NOMO-1 (cell line): Measurements from ENCODE around the gene PGA5.
"Not testable (repeated sequence)": the region's sequence is repeated elsewhere in the genome, so short reads cannot be mapped to it uniquely, and the experiment has no call there.

Source experiments
- DNase-seq, 2 experiments: peaks; one replicate each; lab custom pipeline; 2025; ENCODE audit not compliant: unreplicated experiment in 2 of 2; lab: John Stamatoyannopoulos, UW

Gene PGA5

GRCh38 chr11:61240875-61241274 lies at the start of gene PGA5:
PGA5 (plus strand) TSS chr11:61241175; CDS start chr11:61241227, 52 bp downstream.
- DNase-seq = not testable (repeated sequence)

- DNase-seq = no peak
Measured at GRCh38 chr11:61193596-61193995, 47.4 kb upstream of the PGA5 start.

GRCh38 chr11:61194169-61194671 lies 46.8 kb upstream of the PGA5 start:
- DNase-seq = no peak

GRCh38 chr11:61194981-61195695 lies 45.8 kb upstream of the PGA5 start:
- no peak for DNase-seq

- DNase-seq = no peak
Measured at GRCh38 chr11:61195719-61196118, 45.3 kb upstream of the PGA5 start.

- no peak for DNase-seq
Measured at GRCh38 chr11:61198361-61198760, 42.6 kb upstream of the PGA5 start.

GRCh38 chr11:61198948-61199523 lies 41.9 kb upstream of the PGA5 start:
- no peak for DNase-seq

- no peak for DNase-seq
Measured at GRCh38 chr11:61201476-61201875, 39.5 kb upstream of the PGA5 start.

- not testable (repeated sequence) for DNase-seq
Measured at GRCh38 chr11:61202950-61203746, 37.8 kb upstream of the PGA5 start, which contains the start of gene PGA3. PGA3 (plus strand) TSS chr11:61203515; CDS start chr11:61203565, 50 bp downstream.

GRCh38 chr11:61203873-61204272 lies 37.1 kb upstream of the PGA5 start:
- not testable (repeated sequence) for DNase-seq

- DNase-seq = not testable (repeated sequence)
Measured at GRCh38 chr11:61204502-61205059, 36.4 kb upstream of the PGA5 start.

GRCh38 chr11:61207636-61208310 lies 33.2 kb upstream of the PGA5 start:
- not testable (repeated sequence) for DNase-seq

- not testable (repeated sequence) for DNase-seq
Measured at GRCh38 chr11:61210629-61211028, 30.3 kb upstream of the PGA5 start.

- not testable (repeated sequence) for DNase-seq
Measured at GRCh38 chr11:61211327-61211952, 29.5 kb upstream of the PGA5 start.

GRCh38 chr11:61212202-61212601 lies 28.8 kb upstream of the PGA5 start:
- DNase-seq = not testable (repeated sequence)

GRCh38 chr11:61213711-61214324 lies 27.2 kb upstream of the PGA5 start:
- DNase-seq = not testable (repeated sequence)

GRCh38 chr11:61218306-61218705 lies 22.7 kb upstream of the PGA5 start:
- DNase-seq = not testable (repeated sequence)

- not testable (repeated sequence) for DNase-seq
Measured at GRCh38 chr11:61219016-61219415, 22.0 kb upstream of the PGA5 start.

GRCh38 chr11:61222047-61222446 lies 18.9 kb upstream of the PGA5 start, which contains the start of gene PGA4:
PGA4 (plus strand) TSS chr11:61222347; CDS start chr11:61222401, 54 bp downstream.
- not testable (repeated sequence) for DNase-seq
